ENCODE results near the gene MRPS33. TPM values are rescaled to one million over a fixed set of nuclear protein-coding genes. Genes with fewer than 3 reads are reported as not detected.
"Not testable (repeated sequence)": the region's sequence is repeated elsewhere in the genome, so short reads cannot be mapped to it uniquely, and the experiment has no call there.

The MRPS33 gene
- 120 TPM for polyA plus RNA-seq (2012; ENCODE audit: insufficient read depth, insufficient read length)

DNA sequence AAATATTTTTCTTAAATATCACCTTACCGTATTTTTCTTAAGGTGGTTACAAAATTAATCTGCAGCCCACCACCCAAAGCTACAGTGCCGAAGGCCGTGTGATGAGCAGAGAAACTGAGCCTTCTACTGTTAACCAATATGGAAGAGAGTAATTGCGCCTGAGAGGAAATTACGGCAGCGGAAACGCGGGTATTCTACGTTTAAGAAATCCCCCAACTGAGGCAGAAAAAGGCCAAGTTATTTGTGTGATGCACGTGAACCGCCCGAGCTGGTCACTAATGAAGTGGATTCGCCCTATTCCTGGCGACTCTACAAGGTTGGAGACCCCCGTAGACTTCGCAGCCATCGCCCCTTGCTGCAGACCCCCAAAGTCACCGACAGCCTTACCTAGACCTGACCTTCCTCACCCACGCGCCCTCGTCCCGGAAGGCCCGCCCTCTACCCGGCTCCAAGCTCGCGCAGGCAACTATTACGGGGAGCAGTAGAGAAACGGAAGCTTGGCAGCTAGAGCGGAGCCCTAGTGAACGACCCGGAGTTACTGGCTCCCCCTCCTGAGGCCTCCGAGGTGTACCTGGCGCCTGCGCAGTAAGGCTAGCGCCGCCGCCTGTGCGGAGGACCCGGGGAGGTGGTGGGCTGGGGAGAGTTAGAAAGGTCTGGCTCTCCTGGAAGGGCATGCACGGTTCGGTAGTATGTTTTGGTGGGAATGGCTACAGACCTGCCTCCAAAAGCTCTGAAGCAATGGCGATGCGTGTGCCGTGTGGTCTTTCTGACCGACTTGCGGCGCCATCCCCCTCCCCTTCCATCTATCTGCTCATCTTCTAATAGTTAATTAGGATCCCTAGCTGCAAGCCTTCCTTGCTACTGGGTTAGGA lies at the start of gene MRPS33:
TSS of gene MRPS33 (minus strand) at position 429 of the 872 bp plus-strand sequence. CDS start 4,319 bp downstream, outside the sequence.
- DNase-seq (ENCODE audit: low read depth, low spot score), result peak; percentile 97
- peak within 1 kb of the TSS; percentile 92 for H3K4me3 ChIP-seq (ENCODE audit: low read length)

GRCh38 chr7:141057788-141058187 lies 43.0 kb upstream of the MRPS33 start:
- H3K4me3 ChIP-seq (ENCODE audit: low read length), result no peak overlapping the region
- DNase-seq (ENCODE audit: low read depth, low spot score), result no peak

- no peak overlapping the region for H3K4me3 ChIP-seq (ENCODE audit: low read length)
- DNase-seq (ENCODE audit: low read depth, low spot score), result no peak
Observed at GRCh38 chr7:141055146-141055545, 40.4 kb upstream of the MRPS33 start.

DNA sequence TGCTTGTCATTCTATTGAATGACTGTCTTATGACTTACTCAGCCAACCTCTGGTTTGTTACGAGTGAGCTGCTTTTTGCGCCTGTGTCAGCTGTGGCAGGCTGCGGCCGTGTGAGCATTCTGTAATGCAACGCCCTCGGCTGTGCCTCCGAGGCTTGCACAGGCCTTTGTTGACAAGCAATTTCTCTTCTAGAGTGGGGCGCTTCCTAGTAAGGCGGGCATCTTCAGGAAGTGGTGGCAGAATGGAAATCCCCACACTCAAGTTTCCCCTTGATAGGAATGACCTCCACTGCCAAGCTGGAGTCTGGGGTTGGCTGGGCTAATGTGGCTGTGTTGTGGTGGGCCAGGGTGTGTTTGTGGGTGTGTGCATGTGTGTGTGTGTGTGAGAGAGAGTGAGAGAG lies 38.9 kb upstream of the MRPS33 start:
- no peak for DNase-seq (ENCODE audit: low read depth, low spot score)
- no peak overlapping the region for H3K4me3 ChIP-seq (ENCODE audit: low read length)

GRCh38 chr7:141045842-141046620 lies 31.3 kb upstream of the MRPS33 start:
- DNase-seq (ENCODE audit: low read depth, low spot score), result no peak
- no peak overlapping the region for H3K4me3 ChIP-seq (ENCODE audit: low read length)

GRCh38 chr7:141045126-141045841 lies 30.5 kb upstream of the MRPS33 start:
- DNase-seq (ENCODE audit: low read depth, low spot score), result no peak
- H3K4me3 ChIP-seq (ENCODE audit: low read length), result no peak overlapping the region

GRCh38 chr7:141043616-141044015 lies 28.9 kb upstream of the MRPS33 start:
- DNase-seq (ENCODE audit: low read depth, low spot score), result no peak

DNA sequence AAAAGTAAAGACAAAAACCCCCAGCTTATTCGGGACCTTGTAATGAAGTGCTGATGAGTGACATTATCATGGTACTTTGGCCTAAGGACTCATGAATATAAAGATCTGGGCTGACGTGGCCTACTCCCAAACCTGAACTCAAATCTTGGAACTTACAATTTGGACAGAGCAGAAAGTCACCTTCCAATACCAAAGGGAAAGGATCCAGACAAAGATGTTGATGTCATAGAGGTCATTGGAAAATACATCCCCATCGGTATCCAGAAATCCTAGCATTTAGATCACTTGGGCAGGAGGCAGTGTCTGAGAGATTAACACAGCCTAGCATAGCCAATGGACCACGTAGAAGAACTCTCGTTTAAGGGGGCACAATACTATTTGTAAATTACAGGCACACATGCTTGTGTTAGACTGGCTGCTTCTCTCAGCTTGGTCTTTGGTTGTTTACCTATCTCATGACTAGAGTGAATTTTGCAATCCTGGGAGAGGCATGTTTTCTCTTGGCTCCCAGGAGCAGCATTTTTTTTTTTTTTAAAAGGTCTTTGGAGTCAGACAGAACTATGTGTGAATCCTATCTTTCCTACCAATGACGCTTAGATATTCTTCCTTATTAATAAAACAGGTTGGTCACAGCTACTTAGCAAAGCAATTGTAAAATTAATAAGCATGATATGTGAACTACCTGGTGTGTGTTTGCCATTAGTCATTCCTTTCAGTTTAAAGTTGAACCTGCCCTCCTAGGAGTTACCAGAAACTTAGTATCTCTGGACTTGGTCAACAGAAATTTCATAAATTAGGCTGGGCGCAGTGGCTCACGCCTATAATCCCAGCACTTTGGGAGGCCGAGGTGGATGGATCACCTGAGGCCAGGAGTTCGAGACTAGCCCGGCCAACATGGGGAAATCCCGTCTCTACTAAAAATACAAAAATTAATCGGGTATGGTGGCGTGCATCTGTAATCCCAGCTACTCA lies 27.8 kb upstream of the MRPS33 start:
- no peak overlapping the region for H3K4me3 ChIP-seq (ENCODE audit: low read length)
- DNase-seq (ENCODE audit: low read depth, low spot score), result no peak

More at GRCh38 chr7:141043616-141044015, 28.9 kb upstream of the MRPS33 start:
- no peak overlapping the region for H3K4me3 ChIP-seq (ENCODE audit: low read length)

- no peak overlapping the region for H3K4me3 ChIP-seq (ENCODE audit: low read length)
- no peak for DNase-seq (ENCODE audit: low read depth, low spot score)
Observed at GRCh38 chr7:141039376-141039775, 24.6 kb upstream of the MRPS33 start.

DNA sequence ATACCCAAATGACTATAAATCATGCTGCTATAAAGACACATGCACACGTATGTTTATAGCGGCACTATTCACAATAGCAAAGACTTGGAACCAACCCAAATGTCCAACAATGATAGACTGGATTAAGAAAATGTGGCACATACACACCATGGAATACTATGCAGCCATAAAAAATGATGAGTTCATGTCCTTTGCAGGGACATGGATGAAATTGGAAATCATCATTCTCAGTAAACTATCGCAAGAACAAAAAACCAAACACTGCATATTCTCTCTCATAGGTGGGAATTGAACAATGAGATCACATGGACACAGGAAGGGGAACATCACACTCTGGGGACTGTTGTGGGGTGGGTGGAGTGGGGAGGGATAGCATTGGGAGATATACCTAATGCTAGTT lies 23.3 kb upstream of the MRPS33 start:
- not testable (repeated sequence) for DNase-seq (ENCODE audit: low read depth, low spot score); H3K4me3 ChIP-seq (ENCODE audit: low read length)

- not testable (repeated sequence) for H3K4me3 ChIP-seq (ENCODE audit: low read length); DNase-seq (ENCODE audit: low read depth, low spot score)
Observed at GRCh38 chr7:141032539-141033323, 18.0 kb upstream of the MRPS33 start.

DNA sequence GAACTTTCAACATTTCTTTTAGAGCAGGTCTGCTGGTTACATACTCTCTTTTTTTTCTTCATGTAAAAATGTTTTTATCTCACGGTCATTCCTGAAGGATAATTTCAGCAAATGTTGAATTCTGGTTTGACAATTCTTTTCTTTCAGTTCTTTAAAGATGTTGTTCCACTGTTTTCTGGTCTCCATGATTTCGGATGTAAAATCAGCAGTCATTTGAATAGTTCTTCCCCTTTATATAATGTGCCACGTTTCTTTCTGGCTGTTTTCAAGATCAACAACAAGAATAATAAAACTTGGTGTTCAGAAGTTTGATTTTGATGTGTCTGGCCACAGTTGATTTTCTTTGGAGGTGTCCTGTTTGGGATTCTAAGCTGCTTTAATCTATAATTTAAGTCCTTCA lies 14.0 kb upstream of the MRPS33 start:
- DNase-seq (ENCODE audit: low read depth, low spot score), result no peak
- no peak overlapping the region for H3K4me3 ChIP-seq (ENCODE audit: low read length)

DNA sequence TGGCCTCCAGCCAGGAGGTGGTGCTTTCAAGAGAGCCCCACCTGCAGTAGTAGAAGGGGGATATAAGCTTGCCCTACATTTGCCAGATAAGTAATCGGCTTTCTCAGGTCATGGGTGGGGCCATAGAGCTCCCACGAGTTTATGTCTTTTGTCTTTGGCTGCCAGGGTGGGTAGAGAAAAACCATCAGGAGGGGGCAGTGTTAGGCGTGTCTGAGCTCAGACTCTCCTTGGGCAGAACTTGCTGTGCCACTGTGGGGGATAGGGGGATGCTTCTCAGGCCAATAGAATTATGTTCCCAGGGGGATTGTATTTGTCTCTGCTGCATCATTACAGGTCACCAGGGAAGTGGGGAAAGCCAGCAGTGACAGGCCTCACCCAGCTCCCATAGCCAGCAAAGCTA lies 12.3 kb upstream of the MRPS33 start:
- H3K4me3 ChIP-seq (ENCODE audit: low read length), result no peak overlapping the region
- DNase-seq (ENCODE audit: low read depth, low spot score), result no peak

DNA sequence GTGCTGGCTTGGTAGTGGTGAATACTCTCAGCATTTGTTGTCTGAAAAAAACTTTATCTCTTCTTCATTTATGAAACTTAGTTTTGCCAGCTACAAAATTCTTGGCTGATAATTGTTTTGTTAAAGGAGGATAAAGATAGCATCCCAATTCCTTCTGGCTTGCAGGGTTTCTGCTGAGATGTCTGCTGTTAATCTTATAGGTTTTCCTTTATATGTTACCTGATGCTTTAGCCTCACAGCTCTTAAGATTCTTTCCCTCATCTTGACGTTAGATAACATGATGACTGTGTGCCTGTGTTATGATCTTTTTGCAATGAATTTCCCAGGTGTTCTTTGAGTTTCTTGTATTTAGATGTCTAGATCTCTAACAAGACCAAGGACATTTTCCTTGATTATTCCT lies 9.9 kb upstream of the MRPS33 start:
- DNase-seq (ENCODE audit: low read depth, low spot score), result no peak
- no peak overlapping the region for H3K4me3 ChIP-seq (ENCODE audit: low read length)

- no peak for DNase-seq (ENCODE audit: low read depth, low spot score)
- no peak overlapping the region for H3K4me3 ChIP-seq (ENCODE audit: low read length)
Observed at GRCh38 chr7:141023295-141023694, 8.5 kb upstream of the MRPS33 start.

DNA sequence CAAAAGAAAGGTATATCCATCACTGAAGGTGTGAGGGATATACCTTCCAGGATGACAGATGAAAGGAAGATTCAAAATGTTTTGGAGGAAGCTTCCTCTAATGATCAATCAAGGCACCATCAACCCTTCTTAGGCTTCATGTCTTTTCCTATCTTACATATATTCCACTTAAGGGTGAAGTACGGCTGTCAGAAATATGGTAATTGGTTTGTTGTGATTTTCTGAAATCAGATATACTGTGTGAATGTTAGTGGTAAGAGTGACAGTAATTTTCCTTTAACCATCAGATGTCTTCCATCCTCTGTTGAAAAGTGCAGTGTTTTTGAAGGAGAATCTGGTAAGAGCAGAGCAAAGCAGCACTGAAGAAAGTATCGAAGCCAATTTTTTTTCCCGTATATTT lies 2.8 kb upstream of the MRPS33 start:
- no peak overlapping the region for H3K4me3 ChIP-seq (ENCODE audit: low read length)
- no peak for DNase-seq (ENCODE audit: low read depth, low spot score)

- no peak for DNase-seq (ENCODE audit: low read depth, low spot score)
- no peak overlapping the region for H3K4me3 ChIP-seq (ENCODE audit: low read length)
Observed at GRCh38 chr7:141016349-141016748, 1.6 kb upstream of the MRPS33 start.

- DNase-seq (ENCODE audit: low read depth, low spot score), result no peak
- peak overlapping the region; percentile 92 for H3K4me3 ChIP-seq (ENCODE audit: low read length)
Observed at GRCh38 chr7:141014125-141014523, 628 bp downstream of the MRPS33 start.
